ENCODE results near the gene ZNRF4. TPM values are rescaled to one million over a fixed set of nuclear protein-coding genes. Genes with fewer than 3 reads are reported as not detected.

Gene ZNRF4
- total RNA-seq, 2 donors from 2014 or later, result not detected

DNA sequence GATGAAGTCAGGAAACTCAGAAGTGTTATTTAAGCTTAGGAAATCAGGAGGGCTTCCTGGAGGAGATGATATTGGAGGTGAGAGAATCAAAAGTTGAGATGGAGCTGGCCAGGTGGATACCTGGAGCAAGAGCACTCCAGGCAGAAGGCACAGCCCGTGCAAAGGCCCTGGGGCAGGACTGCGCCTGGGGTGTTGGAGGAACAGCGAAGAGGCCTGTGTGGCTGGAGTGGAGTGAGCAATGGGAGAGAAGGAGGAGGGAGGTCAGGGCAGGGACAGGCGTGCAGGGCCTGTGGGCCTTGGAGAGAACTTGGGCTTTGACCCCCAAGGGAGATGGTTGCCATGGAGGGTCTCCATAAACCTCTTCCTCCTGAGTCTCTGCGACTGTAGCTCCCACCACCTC is 42.1 kb downstream of the ZNRF4 start:
- Histone ChIP-seq H3K27me3 (peaks cover 4% of the 10 kb centered on the region), H3K9me3 (no peaks in the 10 kb centered on the region), H3K36me3 (no peaks in the 10 kb centered on the region), H3K4me1 (no peaks in the 10 kb centered on the region), H3K27ac (no peak overlapping the region), H3K4me3 (no peak overlapping the region), H3K9ac (ENCODE audit: low read depth in 2 of 2, low read length in 2 of 2) (no peak overlapping the region)
- TF ChIP-seq, protein P1, sequence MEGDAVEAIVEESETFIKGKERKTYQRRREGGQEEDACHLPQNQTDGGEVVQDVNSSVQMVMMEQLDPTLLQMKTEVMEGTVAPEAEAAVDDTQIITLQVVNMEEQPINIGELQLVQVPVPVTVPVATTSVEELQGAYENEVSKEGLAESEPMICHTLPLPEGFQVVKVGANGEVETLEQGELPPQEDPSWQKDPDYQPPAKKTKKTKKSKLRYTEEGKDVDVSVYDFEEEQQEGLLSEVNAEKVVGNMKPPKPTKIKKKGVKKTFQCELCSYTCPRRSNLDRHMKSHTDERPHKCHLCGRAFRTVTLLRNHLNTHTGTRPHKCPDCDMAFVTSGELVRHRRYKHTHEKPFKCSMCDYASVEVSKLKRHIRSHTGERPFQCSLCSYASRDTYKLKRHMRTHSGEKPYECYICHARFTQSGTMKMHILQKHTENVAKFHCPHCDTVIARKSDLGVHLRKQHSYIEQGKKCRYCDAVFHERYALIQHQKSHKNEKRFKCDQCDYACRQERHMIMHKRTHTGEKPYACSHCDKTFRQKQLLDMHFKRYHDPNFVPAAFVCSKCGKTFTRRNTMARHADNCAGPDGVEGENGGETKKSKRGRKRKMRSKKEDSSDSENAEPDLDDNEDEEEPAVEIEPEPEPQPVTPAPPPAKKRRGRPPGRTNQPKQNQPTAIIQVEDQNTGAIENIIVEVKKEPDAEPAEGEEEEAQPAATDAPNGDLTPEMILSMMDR (IDR thresholded peaks at IDR 0.05), result no peak
- intact Hi-C loops (cut with DNase I), result no loop called here
- DNase-seq, result no peak

DNA sequence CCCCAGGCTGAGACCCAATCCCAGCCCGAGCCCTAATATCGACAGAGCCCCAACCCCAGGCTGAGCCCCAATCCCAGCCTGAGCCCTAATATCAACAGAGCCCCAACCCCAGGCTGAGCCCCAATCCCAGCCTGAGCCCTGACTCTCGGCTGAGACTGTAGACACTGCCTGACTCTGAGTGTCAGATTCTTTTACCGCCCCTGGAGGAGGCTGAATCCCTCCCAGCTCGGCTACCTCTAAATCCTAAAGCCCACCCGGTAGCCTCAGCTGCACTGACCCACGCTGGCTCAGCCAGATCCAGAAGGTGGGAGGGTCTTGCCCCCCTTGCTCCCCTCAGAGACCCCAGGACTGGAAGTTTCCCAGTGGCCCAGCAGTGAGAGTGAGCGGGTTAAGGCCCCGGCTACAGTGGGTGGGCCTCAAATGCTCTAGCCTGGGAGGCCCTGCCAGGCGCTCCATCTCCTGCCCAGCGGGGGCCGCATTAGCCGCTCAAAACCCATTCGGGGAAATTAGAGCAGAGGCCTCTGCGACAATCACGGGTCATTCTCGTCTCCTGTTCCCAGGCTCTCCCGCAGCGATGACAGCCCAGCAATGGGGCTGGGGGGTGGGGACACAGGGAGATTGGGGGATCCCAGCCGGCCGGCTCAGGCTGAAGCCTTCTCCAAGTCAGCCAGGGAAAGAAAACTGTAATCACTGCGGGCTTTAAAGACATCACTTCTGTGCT is 43.8 kb downstream of the ZNRF4 start:
- Histone ChIP-seq H3K27me3 (no peaks in the 10 kb centered on the region), H3K9me3 (no peaks in the 10 kb centered on the region), H3K9ac (ENCODE audit: low read depth in 2 of 2, low read length in 2 of 2) (no peak overlapping the region), H3K36me3 (no peaks in the 10 kb centered on the region), H3K4me1 (no peaks in the 10 kb centered on the region), H3K27ac (no peak overlapping the region), H3K4me3 (no peak overlapping the region)
- intact Hi-C loops (cut with DNase I), result no loop called here
- TF ChIP-seq, protein P1 (IDR thresholded peaks at IDR 0.05), result no peak
- no peak for DNase-seq

DNA sequence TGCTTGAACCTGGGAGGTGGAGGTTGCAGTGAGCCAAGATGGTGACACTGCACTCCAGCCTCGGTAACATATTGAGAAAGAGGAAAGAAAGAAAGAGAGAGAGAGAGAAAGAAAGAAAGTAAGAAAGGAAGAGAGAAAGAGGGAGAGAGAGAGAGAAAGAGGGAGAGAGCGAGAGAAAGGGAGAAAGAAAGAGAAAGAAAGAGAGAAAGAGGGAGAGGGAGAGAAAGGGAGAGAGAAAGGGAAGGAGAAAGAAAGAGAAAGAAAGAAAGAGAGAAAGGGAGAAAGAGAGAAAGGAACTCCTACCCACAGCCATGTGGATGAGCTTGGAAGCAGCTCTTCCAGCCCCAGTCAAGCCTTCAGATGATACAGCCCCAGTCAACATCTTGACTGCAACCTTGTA is 46.7 kb downstream of the ZNRF4 start:
- intact Hi-C loops (cut with DNase I), result no loop called here
- no peak overlapping the region for H3K4me3 ChIP-seq
- no peak overlapping the region for H3K27ac ChIP-seq
- H3K9me3 ChIP-seq, result no peaks in the 10 kb centered on the region
- H3K27me3 ChIP-seq, result no peaks in the 10 kb centered on the region
- no peaks in the 10 kb centered on the region for H3K4me1 ChIP-seq
- no peaks in the 10 kb centered on the region for H3K36me3 ChIP-seq
- DNase-seq, result no peak
- H3K9ac ChIP-seq (ENCODE audit: low read depth in 2 of 2, low read length in 2 of 2), result no peak overlapping the region
- TF ChIP-seq, protein P1 (IDR thresholded peaks at IDR 0.05), result no peak

DNA sequence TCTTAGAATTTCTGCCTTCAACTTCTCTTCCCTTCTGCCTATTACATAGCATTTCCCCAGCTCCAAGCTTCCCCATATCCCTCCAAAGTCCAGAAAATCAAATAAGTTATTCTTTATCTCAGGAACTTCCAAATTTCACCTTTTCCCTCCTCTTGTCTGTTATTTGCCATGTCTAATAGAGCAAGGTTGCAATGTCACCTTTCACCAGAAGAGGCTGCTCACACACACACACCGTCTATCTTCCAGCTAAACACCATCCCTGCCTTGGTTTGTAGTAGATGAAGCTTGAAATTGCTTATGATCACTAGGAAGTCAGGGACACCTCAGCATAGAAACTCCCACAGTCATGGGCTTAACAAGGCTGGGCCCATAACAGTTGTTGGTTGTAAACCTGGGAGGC is 48.4 kb downstream of the ZNRF4 start:
- intact Hi-C loops (cut with DNase I), result no loop called here
- Histone ChIP-seq H3K9ac (ENCODE audit: low read depth in 2 of 2, low read length in 2 of 2) (no peak overlapping the region), H3K27me3 (no peaks in the 10 kb centered on the region), H3K36me3 (no peaks in the 10 kb centered on the region), H3K4me1 (no peaks in the 10 kb centered on the region), H3K27ac (no peak overlapping the region), H3K4me3 (no peak overlapping the region), H3K9me3 (no peaks in the 10 kb centered on the region)
- TF ChIP-seq, protein P1 (IDR thresholded peaks at IDR 0.05), result no peak
- no peak for DNase-seq

DNA sequence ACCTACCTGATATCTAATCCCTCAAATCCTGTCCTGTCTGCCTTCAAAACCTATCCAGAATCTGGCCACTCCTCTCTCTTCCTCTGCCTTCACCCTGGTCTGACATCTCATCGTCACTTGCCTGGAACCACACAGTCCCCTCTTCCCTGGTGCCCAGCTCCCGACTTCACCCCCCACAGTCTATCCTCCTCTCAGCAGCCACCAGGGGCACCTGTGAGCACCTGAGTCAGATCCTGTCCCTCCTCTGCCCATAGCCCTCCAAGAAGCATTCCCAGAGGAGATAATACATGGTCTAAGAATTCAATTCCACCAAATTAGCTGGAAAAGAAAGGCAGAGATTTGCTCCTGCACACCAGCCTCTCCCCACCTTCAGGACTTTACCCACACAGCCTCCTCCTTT is 48.9 kb downstream of the ZNRF4 start:
- no peak overlapping the region for H3K4me3 ChIP-seq
- TF ChIP-seq, protein P1 (IDR thresholded peaks at IDR 0.05), result no peak
- no peak overlapping the region for H3K27ac ChIP-seq
- no peak overlapping the region for H3K9ac ChIP-seq (ENCODE audit: low read depth in 2 of 2, low read length in 2 of 2)
- no peaks in the 10 kb centered on the region for H3K4me1 ChIP-seq
- no peaks in the 10 kb centered on the region for H3K36me3 ChIP-seq
- intact Hi-C loops (cut with DNase I), result no loop called here
- H3K27me3 ChIP-seq, result no peaks in the 10 kb centered on the region
- H3K9me3 ChIP-seq, result no peaks in the 10 kb centered on the region
- DNase-seq, result no peak

Other genes with a start within 250 kb of the ZNRF4 start
- 10 to 100 TPM in 1 of 2 donors, 1 to 10 TPM in 1; 7.9 to 15.6 TPM for gene PTPRS, start 114.6 kb upstream of the ZNRF4 start, total RNA-seq
- gene TINCR, start 112.5 kb downstream of the ZNRF4 start, total RNA-seq, result 1 to 10 TPM; 2.2 to 4.4 TPM
- 100 to 1,000 TPM in 1 of 2 donors, 10 to 100 TPM in 1; 46.1 to 108 TPM for gene SAFB2, start 167.4 kb downstream of the ZNRF4 start, total RNA-seq
- gene SAFB, start 167.7 kb downstream of the ZNRF4 start, total RNA-seq, result 100 to 1,000 TPM in 1 of 2 donors, 10 to 100 TPM in 1; 56.1 to 120 TPM
- 10 to 100 TPM; 56.0 to 88.0 TPM for gene MICOS13, start 225.1 kb downstream of the ZNRF4 start, total RNA-seq
- gene HSD11B1L, start 225.6 kb downstream of the ZNRF4 start, total RNA-seq, result 1 to 10 TPM; 3.2 to 3.4 TPM
- gene RPL36, start 234.9 kb downstream of the ZNRF4 start, total RNA-seq, result 100 to 1,000 TPM; 844 to 976 TPM

All from colonic mucosa (tissue), 4 donors.